ENCODE data around the gene KLHL22. TPM values are rescaled to one million over a fixed set of nuclear protein-coding genes. Genes with fewer than 3 reads are reported as not detected.
A peak's percentile ranks its signal among the peaks of the same experiment; 100 is the strongest.

Gene KLHL22
- total and polyA plus RNA-seq, 4 donors = 2.0 to 20.3 (median 8.7) TPM

DNA sequence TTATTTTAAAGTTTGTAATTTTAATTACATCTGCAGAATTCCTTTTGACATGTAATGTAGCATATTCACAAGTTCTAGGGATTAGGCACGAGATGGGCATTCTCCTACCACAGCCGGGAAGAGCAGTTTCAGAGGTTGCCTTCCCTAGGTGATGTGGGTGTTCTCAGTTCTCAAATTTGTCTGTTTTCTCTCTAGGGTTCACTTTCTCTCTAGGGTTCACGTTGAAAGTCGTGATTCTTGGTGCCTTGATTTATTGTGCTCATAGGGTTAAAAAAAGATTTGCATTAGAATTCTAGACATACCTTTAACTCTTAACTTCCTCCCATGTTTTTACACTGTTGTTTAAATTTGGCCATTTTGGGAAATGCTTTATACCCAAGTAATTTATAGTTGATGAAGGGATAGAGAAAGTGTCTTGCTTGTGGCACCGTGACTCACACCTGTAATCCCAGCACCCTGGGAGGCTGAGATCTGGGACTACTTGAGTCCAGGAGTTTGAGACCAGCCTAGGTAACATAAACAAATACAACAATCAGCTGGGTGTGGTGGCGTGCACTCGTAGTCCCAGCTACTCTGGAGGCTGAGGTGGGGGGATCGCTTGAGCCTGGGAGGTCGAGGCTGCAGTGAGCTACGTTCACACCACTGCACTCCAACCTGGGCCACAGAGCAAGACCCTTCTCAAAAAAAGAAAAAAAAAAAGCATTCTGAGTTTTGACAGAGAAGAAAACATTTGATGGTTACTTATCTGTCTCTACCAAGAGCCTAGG lies 15.4 kb upstream of the KLHL22 start:
- Histone ChIP-seq H3K4me1 (ENCODE audit: control insufficient read depth in 4 of 4, insufficient read depth in 4 of 4, low read length in 3 of 4) (peaks cover 4 to 27% (median 23%) of the 10 kb centered on the region in 4 donors), H3K9me3 (ENCODE audit: control insufficient read depth in 4 of 4, low read length in 3 of 4) (no peaks in the 10 kb centered on the region), H3K27ac (ENCODE audit: low read depth in 1 of 2, low read length in 2 of 2) (no peak overlapping the region), H3K4me3 (ENCODE audit: low read depth in 1 of 3, low read length in 3 of 3) (no peak overlapping the region), H3K9ac (ENCODE audit: low read depth in 1 of 2, low read length in 2 of 2) (no peak overlapping the region), H3K36me3 (ENCODE audit: control insufficient read depth in 4 of 4, insufficient read depth in 3 of 4, low read depth in 1 of 4, low read length in 3 of 4) (peaks cover 0 to 3% (median 0%) of the 10 kb centered on the region in 4 donors), H3K27me3 (ENCODE audit: control insufficient read depth in 4 of 4, insufficient read depth in 4 of 4, low read length in 3 of 4) (no peaks in the 10 kb centered on the region)
- WGBS = 89% methylated on average over 10 of the region's 10 CpGs
- DNase-seq (ENCODE audit: low spot score) = no peak
- no peak for TF ChIP-seq YY1 (IDR thresholded peaks at IDR 0.05)
- no peak for TF ChIP-seq GABPA (IDR thresholded peaks at IDR 0.05 in 1 of 2, conservative IDR thresholded peaks at IDR 0.05 in 1 of 2)
- no peak for TF ChIP-seq RXRA (IDR thresholded peaks at IDR 0.05)
- no peak for TF ChIP-seq JUND (IDR thresholded peaks at IDR 0.05)
- TF ChIP-seq, protein P1, sequence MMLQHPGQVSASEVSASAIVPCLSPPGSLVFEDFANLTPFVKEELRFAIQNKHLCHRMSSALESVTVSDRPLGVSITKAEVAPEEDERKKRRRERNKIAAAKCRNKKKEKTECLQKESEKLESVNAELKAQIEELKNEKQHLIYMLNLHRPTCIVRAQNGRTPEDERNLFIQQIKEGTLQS (IDR thresholded peaks at IDR 0.05) = no peak
- no peak for TF ChIP-seq FOXA2 (IDR thresholded peaks at IDR 0.05)
- TF ChIP-seq, protein P2, sequence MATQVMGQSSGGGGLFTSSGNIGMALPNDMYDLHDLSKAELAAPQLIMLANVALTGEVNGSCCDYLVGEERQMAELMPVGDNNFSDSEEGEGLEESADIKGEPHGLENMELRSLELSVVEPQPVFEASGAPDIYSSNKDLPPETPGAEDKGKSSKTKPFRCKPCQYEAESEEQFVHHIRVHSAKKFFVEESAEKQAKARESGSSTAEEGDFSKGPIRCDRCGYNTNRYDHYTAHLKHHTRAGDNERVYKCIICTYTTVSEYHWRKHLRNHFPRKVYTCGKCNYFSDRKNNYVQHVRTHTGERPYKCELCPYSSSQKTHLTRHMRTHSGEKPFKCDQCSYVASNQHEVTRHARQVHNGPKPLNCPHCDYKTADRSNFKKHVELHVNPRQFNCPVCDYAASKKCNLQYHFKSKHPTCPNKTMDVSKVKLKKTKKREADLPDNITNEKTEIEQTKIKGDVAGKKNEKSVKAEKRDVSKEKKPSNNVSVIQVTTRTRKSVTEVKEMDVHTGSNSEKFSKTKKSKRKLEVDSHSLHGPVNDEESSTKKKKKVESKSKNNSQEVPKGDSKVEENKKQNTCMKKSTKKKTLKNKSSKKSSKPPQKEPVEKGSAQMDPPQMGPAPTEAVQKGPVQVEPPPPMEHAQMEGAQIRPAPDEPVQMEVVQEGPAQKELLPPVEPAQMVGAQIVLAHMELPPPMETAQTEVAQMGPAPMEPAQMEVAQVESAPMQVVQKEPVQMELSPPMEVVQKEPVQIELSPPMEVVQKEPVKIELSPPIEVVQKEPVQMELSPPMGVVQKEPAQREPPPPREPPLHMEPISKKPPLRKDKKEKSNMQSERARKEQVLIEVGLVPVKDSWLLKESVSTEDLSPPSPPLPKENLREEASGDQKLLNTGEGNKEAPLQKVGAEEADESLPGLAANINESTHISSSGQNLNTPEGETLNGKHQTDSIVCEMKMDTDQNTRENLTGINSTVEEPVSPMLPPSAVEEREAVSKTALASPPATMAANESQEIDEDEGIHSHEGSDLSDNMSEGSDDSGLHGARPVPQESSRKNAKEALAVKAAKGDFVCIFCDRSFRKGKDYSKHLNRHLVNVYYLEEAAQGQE (IDR thresholded peaks at IDR 0.05) = no peak

DNA sequence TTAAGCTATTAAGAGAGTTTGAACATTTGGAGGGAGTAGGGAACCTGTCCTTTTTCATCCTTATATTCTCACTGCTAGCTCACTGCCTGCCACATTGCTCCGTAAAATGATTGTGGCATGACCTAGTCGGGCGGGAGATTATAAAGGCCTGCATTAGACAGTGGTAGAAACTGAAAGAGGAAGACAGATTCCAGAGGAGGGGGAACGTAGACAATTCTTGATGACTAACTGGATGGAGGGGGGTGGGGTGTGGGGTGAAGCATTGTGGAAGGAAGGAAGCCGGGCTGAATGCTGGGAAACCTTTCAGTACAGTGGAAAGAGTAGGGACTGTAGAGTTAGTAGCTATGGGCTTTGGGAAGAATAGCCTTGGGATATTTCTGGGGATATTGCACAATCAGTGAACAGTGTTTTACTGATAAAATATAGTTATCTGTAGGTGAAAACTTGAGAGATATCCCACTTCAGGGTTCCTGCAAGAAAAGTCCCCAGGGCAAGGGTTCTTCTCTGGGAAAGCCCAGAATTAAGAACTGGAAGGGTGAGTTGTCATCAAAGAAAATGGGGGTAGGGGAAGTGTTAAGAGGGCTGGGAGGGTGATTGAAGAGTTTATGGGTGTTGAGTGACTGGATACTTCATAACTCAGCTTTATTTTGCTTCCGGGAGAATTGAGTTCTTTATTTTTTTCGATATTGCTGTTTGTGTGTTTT lies 13.9 kb upstream of the KLHL22 start:
- TF ChIP-seq, protein P3, sequence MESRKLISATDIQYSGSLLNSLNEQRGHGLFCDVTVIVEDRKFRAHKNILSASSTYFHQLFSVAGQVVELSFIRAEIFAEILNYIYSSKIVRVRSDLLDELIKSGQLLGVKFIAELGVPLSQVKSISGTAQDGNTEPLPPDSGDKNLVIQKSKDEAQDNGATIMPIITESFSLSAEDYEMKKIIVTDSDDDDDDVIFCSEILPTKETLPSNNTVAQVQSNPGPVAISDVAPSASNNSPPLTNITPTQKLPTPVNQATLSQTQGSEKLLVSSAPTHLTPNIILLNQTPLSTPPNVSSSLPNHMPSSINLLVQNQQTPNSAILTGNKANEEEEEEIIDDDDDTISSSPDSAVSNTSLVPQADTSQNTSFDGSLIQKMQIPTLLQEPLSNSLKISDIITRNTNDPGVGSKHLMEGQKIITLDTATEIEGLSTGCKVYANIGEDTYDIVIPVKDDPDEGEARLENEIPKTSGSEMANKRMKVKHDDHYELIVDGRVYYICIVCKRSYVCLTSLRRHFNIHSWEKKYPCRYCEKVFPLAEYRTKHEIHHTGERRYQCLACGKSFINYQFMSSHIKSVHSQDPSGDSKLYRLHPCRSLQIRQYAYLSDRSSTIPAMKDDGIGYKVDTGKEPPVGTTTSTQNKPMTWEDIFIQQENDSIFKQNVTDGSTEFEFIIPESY (IDR thresholded peaks at IDR 0.05) = no peak
- TF ChIP-seq FOXA2 (IDR thresholded peaks at IDR 0.05) (no peak), SP1 (IDR thresholded peaks at IDR 0.05) (peak; percentile 39), RAD21 (IDR thresholded peaks at IDR 0.05) (peak in 1 of 2 donors; percentile 22), JUND (IDR thresholded peaks at IDR 0.05) (peak; percentile 38 to 43), GABPA (IDR thresholded peaks at IDR 0.05 in 1 of 2, conservative IDR thresholded peaks at IDR 0.05 in 1 of 2) (peak in 1 of 2 donors; percentile 25), TAF1 (conservative IDR thresholded peaks at IDR 0.05) (peak; percentile 16)
- TF ChIP-seq, protein P2 (IDR thresholded peaks at IDR 0.05) = no peak

More for the DNA sequence above, 13.9 kb upstream of the KLHL22 start:
- H3K36me3 ChIP-seq (ENCODE audit: control insufficient read depth in 4 of 4, insufficient read depth in 3 of 4, low read depth in 1 of 4, low read length in 3 of 4) = no peaks in the 10 kb centered on the region
- peak overlapping the region; percentile 8 to 32 for H3K9ac ChIP-seq (ENCODE audit: low read depth in 1 of 2, low read length in 2 of 2)
- WGBS = 57% methylated on average over 7 of the region's 7 CpGs
- peak overlapping the region; percentile 65 to 83 for H3K27ac ChIP-seq (ENCODE audit: low read depth in 1 of 2, low read length in 2 of 2)
- no peaks in the 10 kb centered on the region for H3K27me3 ChIP-seq (ENCODE audit: control insufficient read depth in 4 of 4, insufficient read depth in 4 of 4, low read length in 3 of 4)
- DNase-seq (ENCODE audit: low spot score) = no peak
- peaks cover 4 to 27% (median 23%) of the 10 kb centered on the region in 4 donors for H3K4me1 ChIP-seq (ENCODE audit: control insufficient read depth in 4 of 4, insufficient read depth in 4 of 4, low read length in 3 of 4)
- H3K9me3 ChIP-seq (ENCODE audit: control insufficient read depth in 4 of 4, low read length in 3 of 4) = no peaks in the 10 kb centered on the region
- peak overlapping the region in 1 of 3 donors; percentile 51 for H3K4me3 ChIP-seq (ENCODE audit: low read depth in 1 of 3, low read length in 3 of 3)

Measured in liver (tissue), 9 donors.